Measurements from ENCODE around the gene C20orf96.
A peak's percentile ranks its signal among the peaks of the same experiment; 100 is the strongest.

C20orf96 gene

DNA sequence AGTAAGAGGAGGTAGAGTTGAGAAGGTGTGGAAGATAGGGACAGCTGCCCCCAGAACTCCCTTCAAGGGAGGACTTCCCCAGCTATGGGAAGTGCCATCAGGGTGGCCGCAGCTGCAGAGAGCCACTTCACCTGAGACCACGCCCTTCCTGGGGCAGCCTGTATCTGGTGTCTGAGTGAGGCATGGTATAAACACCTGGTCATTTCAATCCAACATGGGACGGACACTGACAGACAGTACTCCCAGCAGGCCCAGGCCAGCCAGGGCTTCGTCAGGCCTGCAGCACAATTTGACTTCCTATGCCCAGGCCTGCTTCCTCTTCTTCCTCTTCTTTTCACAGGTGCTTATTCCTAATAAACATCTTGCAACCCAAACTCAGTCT is 39.3 kb upstream of the C20orf96 start:
- no peaks in the 10 kb centered on the region for H3K9me3 ChIP-seq (ENCODE audit: control insufficient read depth, low read length)
- peak overlapping the region; percentile 39 for H3K27ac ChIP-seq
- TF ChIP-seq, protein P1, sequence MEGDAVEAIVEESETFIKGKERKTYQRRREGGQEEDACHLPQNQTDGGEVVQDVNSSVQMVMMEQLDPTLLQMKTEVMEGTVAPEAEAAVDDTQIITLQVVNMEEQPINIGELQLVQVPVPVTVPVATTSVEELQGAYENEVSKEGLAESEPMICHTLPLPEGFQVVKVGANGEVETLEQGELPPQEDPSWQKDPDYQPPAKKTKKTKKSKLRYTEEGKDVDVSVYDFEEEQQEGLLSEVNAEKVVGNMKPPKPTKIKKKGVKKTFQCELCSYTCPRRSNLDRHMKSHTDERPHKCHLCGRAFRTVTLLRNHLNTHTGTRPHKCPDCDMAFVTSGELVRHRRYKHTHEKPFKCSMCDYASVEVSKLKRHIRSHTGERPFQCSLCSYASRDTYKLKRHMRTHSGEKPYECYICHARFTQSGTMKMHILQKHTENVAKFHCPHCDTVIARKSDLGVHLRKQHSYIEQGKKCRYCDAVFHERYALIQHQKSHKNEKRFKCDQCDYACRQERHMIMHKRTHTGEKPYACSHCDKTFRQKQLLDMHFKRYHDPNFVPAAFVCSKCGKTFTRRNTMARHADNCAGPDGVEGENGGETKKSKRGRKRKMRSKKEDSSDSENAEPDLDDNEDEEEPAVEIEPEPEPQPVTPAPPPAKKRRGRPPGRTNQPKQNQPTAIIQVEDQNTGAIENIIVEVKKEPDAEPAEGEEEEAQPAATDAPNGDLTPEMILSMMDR (IDR thresholded peaks at IDR 0.05), result no peak
- no peaks in the 10 kb centered on the region for H3K36me3 ChIP-seq (ENCODE audit: control insufficient read depth, insufficient read depth, low read length)
- H3K4me2 ChIP-seq (ENCODE audit: low read length), result no peak overlapping the region
- no peaks in the 10 kb centered on the region for H3K27me3 ChIP-seq (ENCODE audit: control insufficient read depth, insufficient read depth, low read length)
- H3K4me1 ChIP-seq, result peaks cover 14% of the 10 kb centered on the region
- no peak overlapping the region for H2AFZ ChIP-seq
- H3K79me2 ChIP-seq, result no peaks in the 10 kb centered on the region
- no peak overlapping the region for H3K4me3 ChIP-seq (ENCODE audit: low read depth, low read length)
- no peak overlapping the region for H3K9ac ChIP-seq

- Histone ChIP-seq H2AFZ (no peak overlapping the region), H3K4me1 (peaks cover 14% of the 10 kb centered on the region), H3K9ac (no peak overlapping the region), H3K4me3 (ENCODE audit: low read depth, low read length) (no peak overlapping the region), H3K4me2 (ENCODE audit: low read length) (no peak overlapping the region), H3K36me3 (ENCODE audit: control insufficient read depth, insufficient read depth, low read length) (no peaks in the 10 kb centered on the region), H3K27ac (peak overlapping the region; percentile 39), H3K27me3 (ENCODE audit: control insufficient read depth, insufficient read depth, low read length) (no peaks in the 10 kb centered on the region), H3K79me2 (no peaks in the 10 kb centered on the region), H3K9me3 (ENCODE audit: control insufficient read depth, low read length) (no peaks in the 10 kb centered on the region)
- TF ChIP-seq, protein P1 (IDR thresholded peaks at IDR 0.05), result no peak
These were observed 38.6 kb upstream of the C20orf96 start for GRCh38 chr20:328975-329695.

DNA sequence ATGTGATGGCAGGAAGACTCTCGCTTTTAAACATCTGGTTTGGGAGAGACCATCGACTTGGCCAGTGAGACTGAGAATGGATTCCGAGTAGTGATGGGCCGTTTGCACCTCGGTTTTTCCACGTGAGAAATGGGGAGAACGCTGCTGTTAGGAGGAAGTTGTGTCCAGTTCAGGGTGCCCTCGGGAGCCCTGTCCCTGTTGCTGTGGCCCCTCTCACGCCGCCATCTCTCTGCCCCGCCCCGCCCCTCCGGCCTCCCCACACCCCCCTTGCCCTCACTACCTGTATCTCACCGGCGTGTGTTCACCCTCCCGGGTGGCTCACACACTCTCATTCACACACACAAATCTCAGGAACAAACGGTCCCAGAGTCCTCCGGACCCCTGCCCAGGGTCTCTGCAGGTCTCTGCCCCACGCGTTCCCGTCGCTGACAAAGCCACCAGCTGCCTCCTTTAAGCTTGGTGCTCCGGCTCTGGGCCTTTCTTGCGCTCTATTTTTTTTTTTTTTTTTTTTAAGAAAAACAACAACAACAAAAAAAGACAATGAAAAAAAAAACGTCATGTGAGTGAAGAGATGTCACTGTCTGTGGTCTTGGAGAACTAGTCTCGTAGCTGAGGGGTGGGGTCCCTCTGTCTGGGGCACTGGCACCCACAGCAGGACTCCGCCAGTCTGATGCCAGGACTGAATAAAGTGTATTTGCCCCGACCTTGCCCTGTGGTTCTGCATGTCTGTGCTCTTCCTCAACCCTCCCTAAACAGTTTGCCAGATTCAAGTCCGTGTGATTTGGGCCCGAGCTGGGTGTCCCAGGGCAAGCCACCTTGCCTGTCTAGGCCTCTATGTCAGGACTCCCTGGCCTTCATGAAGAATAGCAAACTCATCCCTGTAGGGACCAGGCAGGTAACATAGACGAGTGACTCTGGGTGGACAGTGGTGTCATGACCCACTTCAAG is 37.8 kb upstream of the C20orf96 start:
- Histone ChIP-seq H3K4me1 (peaks cover 14% of the 10 kb centered on the region), H3K27me3 (ENCODE audit: control insufficient read depth, insufficient read depth, low read length) (no peaks in the 10 kb centered on the region), H3K4me2 (ENCODE audit: low read length) (peak overlapping the region; percentile 76), H3K9me3 (ENCODE audit: control insufficient read depth, low read length) (no peaks in the 10 kb centered on the region), H3K4me3 (ENCODE audit: low read depth, low read length) (peak overlapping the region; percentile 83), H3K9ac (no peak overlapping the region), H2AFZ (no peak overlapping the region), H3K36me3 (ENCODE audit: control insufficient read depth, insufficient read depth, low read length) (no peaks in the 10 kb centered on the region), H3K27ac (peak overlapping the region; percentile 79), H3K79me2 (no peaks in the 10 kb centered on the region)
- TF ChIP-seq, protein P1 (IDR thresholded peaks at IDR 0.05), result no peak

DNA sequence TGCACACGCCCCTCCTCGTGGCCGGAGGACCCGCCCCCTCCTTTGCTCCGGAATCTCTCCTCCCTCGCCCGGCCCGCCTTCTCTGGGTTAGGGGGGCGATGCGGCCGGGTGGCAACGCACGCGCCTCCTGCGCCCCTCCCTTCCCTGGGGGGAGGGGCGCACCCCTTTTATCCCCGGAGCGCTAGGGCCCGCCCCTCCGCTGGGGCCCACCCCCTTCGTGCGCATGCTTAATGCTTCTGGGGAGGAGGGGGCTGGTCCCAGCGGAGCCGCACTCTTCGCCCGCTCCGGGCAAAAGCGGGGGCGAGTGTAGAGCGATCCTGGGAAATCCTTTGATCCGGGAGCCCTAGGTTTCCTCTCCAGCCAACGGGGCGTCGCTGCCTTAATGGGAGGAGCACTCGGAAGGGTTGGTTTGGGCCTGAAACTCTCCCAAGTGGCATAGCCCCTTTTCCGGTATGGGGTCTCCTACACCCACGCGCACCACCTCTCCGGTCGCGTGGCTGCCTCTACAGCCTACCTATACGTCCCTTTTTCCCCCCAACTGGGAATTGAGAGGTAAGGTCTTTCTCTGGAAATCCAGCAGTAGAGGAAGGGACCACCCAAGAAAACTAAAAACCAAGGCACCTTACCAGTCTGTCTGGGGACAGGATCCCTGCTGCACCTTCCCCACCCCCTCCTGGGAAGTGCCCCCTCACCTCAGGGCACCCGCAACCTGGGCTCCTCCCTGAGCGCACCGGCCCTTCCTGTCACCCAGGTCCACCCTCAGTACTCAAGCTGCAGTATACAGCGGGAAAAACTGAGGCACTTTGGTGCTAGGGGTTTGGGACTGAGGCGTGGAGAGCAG is 36.9 kb upstream of the C20orf96 start:
- Histone ChIP-seq H3K4me2 (ENCODE audit: low read length) (peak overlapping the region; percentile 76), H3K4me1 (peaks cover 14% of the 10 kb centered on the region), H2AFZ (peak overlapping the region; percentile 39), H3K36me3 (ENCODE audit: control insufficient read depth, insufficient read depth, low read length) (no peaks in the 10 kb centered on the region), H3K79me2 (no peaks in the 10 kb centered on the region), H3K9me3 (ENCODE audit: control insufficient read depth, low read length) (no peaks in the 10 kb centered on the region), H3K27ac (peak overlapping the region; percentile 79), H3K27me3 (ENCODE audit: control insufficient read depth, insufficient read depth, low read length) (no peaks in the 10 kb centered on the region), H3K4me3 (ENCODE audit: low read depth, low read length) (peak overlapping the region; percentile 83), H3K9ac (no peak overlapping the region)
- TF ChIP-seq, protein P1 (IDR thresholded peaks at IDR 0.05), result no peak

Data from parathyroid adenoma (tissue), 2 donors.